NCI-H345 (cell line): Measurements from ENCODE around the gene CACNA1C.
"Not testable (repeated sequence)": the region's sequence is repeated elsewhere in the genome, so short reads cannot be mapped to it uniquely, and the experiment has no call there.

ENCODE experiments used
- DNase-seq: peaks from one replicate; lab custom pipeline; 2025; lab: John Stamatoyannopoulos, UW

Gene CACNA1C

GRCh38 chr12:2076196-2076570 is 23.4 kb downstream of the CACNA1C start:
- no peak for DNase-seq

GRCh38 chr12:2076728-2077127 is 23.9 kb downstream of the CACNA1C start:
- DNase-seq, result no peak

- no peak for DNase-seq
Observed at GRCh38 chr12:2080604-2081003, 27.8 kb downstream of the CACNA1C start.

GRCh38 chr12:2082321-2082720 is 29.5 kb downstream of the CACNA1C start:
- peak; percentile 67 for DNase-seq

- no peak for DNase-seq
Observed at GRCh38 chr12:2083008-2083407, 30.2 kb downstream of the CACNA1C start.

GRCh38 chr12:2083561-2083960 is 30.8 kb downstream of the CACNA1C start:
- DNase-seq, result peak; percentile 86

GRCh38 chr12:2084553-2085296 is 31.9 kb downstream of the CACNA1C start:
- DNase-seq, result peak; percentile 72

GRCh38 chr12:2092354-2092753 is 39.6 kb downstream of the CACNA1C start:
- DNase-seq, result no peak

GRCh38 chr12:2092890-2093289 is 40.1 kb downstream of the CACNA1C start:
- no peak for DNase-seq

GRCh38 chr12:2094597-2094996 is 41.8 kb downstream of the CACNA1C start:
- DNase-seq, result no peak

- DNase-seq, result peak; percentile 24
Observed at GRCh38 chr12:2095878-2096277, 43.1 kb downstream of the CACNA1C start.

- DNase-seq, result no peak
Observed at GRCh38 chr12:2097617-2098016, 44.8 kb downstream of the CACNA1C start.

GRCh38 chr12:2098852-2099251 is 46.1 kb downstream of the CACNA1C start:
- DNase-seq, result no peak

GRCh38 chr12:2099595-2099994 is 46.8 kb downstream of the CACNA1C start:
- no peak for DNase-seq

- no peak for DNase-seq
Observed at GRCh38 chr12:2101359-2101758, 48.6 kb downstream of the CACNA1C start.

- DNase-seq, result no peak
Observed at GRCh38 chr12:2101771-2102170, 49.0 kb downstream of the CACNA1C start.

GRCh38 chr12:2102736-2103135 is 49.9 kb downstream of the CACNA1C start:
- not testable (repeated sequence) for DNase-seq

GRCh38 chr12:2105387-2105786 is 52.6 kb downstream of the CACNA1C start:
- DNase-seq, result not testable (repeated sequence)

- DNase-seq, result no peak
Observed at GRCh38 chr12:2108166-2108565, 55.4 kb downstream of the CACNA1C start.

GRCh38 chr12:2108975-2109671 is 56.3 kb downstream of the CACNA1C start:
- DNase-seq, result no peak

- DNase-seq, result no peak
Observed at GRCh38 chr12:2110127-2110526, 57.3 kb downstream of the CACNA1C start.

GRCh38 chr12:2110849-2111566 is 58.2 kb downstream of the CACNA1C start:
- no peak for DNase-seq

- no peak for DNase-seq
Observed at GRCh38 chr12:2111826-2112225, 59.0 kb downstream of the CACNA1C start.
